ENCODE results near the gene PTPN6.
"Not testable (repeated sequence)": the region's sequence is repeated elsewhere in the genome, so short reads cannot be mapped to it uniquely, and the experiment has no call there.

Gene PTPN6

GRCh38 chr12:6904280-6905276, 46.6 kb upstream of the PTPN6 start, which contains the start of gene LRRC23:
LRRC23 (plus strand) TSS chr12:6904822; CDS start chr12:6905634, 812 bp downstream.
- Histone ChIP-seq H3K9ac (ENCODE audit: low read depth, low read length, poor library complexity, severe bottlenecking) (peak within 1 kb of the TSS; percentile 79), H4K20me1 (ENCODE audit: insufficient read depth, low read length, poor library complexity, severe bottlenecking) (no peaks in the 10 kb centered on the region), H3F3A (ENCODE audit: low read depth) (no peaks in the 10 kb centered on the region; the same call in 1 of the 2 replicates), H3K27me3 (ENCODE audit: insufficient read depth, low read length, poor library complexity, severe bottlenecking) (no peaks in the 10 kb centered on the region), H3K36me3 (ENCODE audit: insufficient read depth, low read length) (no peaks in the 10 kb centered on the region), H3K79me2 (ENCODE audit: insufficient read depth, low read length) (no peaks in the 10 kb centered on the region), H3K9me3 (ENCODE audit: insufficient read depth, low read depth, low read length) (no peaks in the 10 kb centered on the region), H3K4me1 (ENCODE audit: insufficient read depth, low read length, poor library complexity, severe bottlenecking) (peaks cover 30% of the 10 kb centered on the region), H3K4me3 (ENCODE audit: low read length, poor library complexity, severe bottlenecking) (peak within 1 kb of the TSS; percentile 91), H2AFZ (ENCODE audit: low read length) (peak within 1 kb of the TSS; percentile 82), H3K4me2 (ENCODE audit: low read depth, low read length, poor library complexity, severe bottlenecking) (peak within 1 kb of the TSS; percentile 78), H3K9me2 (replicated peaks; ENCODE audit: low read depth, low read length) (no peaks in the 10 kb centered on the region)
- no peak for TF ChIP-seq CTCF (conservative IDR thresholded peaks at IDR 0.05; ENCODE audit: low read length)
- TF ChIP-seq EZH2phosphoT487 (IDR thresholded peaks at IDR 0.05; ENCODE audit: borderline replicate concordance), result no peak

- Histone ChIP-seq H3K4me3 (ENCODE audit: low read length, poor library complexity, severe bottlenecking) (peak overlapping the region; percentile 91), H3K9me3 (ENCODE audit: insufficient read depth, low read depth, low read length) (no peaks in the 10 kb centered on the region), H3K9ac (ENCODE audit: low read depth, low read length, poor library complexity, severe bottlenecking) (peak overlapping the region; percentile 79), H3K9me2 (replicated peaks; ENCODE audit: low read depth, low read length) (no peaks in the 10 kb centered on the region), H3K27me3 (ENCODE audit: insufficient read depth, low read length, poor library complexity, severe bottlenecking) (no peaks in the 10 kb centered on the region), H3K4me2 (ENCODE audit: low read depth, low read length, poor library complexity, severe bottlenecking) (peak overlapping the region; percentile 78), H3K4me1 (ENCODE audit: insufficient read depth, low read length, poor library complexity, severe bottlenecking) (peaks cover 22% of the 10 kb centered on the region), H3F3A (ENCODE audit: low read depth) (no peaks in the 10 kb centered on the region; the same call in 1 of the 2 replicates), H3K79me2 (ENCODE audit: insufficient read depth, low read length) (no peaks in the 10 kb centered on the region), H3K36me3 (ENCODE audit: insufficient read depth, low read length) (no peaks in the 10 kb centered on the region), H2AFZ (ENCODE audit: low read length) (no peak overlapping the region), H4K20me1 (ENCODE audit: insufficient read depth, low read length, poor library complexity, severe bottlenecking) (no peaks in the 10 kb centered on the region)
- TF ChIP-seq EZH2phosphoT487 (IDR thresholded peaks at IDR 0.05; ENCODE audit: borderline replicate concordance) (no peak), CTCF (conservative IDR thresholded peaks at IDR 0.05; ENCODE audit: low read length) (no peak)
Observed at GRCh38 chr12:6905414-6906040, 45.6 kb upstream of the PTPN6 start.

- H3K27me3 ChIP-seq (ENCODE audit: insufficient read depth, low read length, poor library complexity, severe bottlenecking); H3K36me3 ChIP-seq (ENCODE audit: insufficient read depth, low read length); H3K4me2 ChIP-seq (ENCODE audit: low read depth, low read length, poor library complexity, severe bottlenecking); H3K9me3 ChIP-seq (ENCODE audit: insufficient read depth, low read depth, low read length); H3K9ac ChIP-seq (ENCODE audit: low read depth, low read length, poor library complexity, severe bottlenecking); H3K9me2 ChIP-seq (replicated peaks; ENCODE audit: low read depth, low read length); H4K20me1 ChIP-seq (ENCODE audit: insufficient read depth, low read length, poor library complexity, severe bottlenecking); H2AFZ ChIP-seq (ENCODE audit: low read length); H3K79me2 ChIP-seq (ENCODE audit: insufficient read depth, low read length); H3F3A ChIP-seq (ENCODE audit: low read depth); H3K4me3 ChIP-seq (ENCODE audit: low read length, poor library complexity, severe bottlenecking): not testable (repeated sequence)
- H3K4me1 ChIP-seq (ENCODE audit: insufficient read depth, low read length, poor library complexity, severe bottlenecking), result peaks cover 23% of the 10 kb centered on the region
Observed at GRCh38 chr12:6908141-6908540, 43.0 kb upstream of the PTPN6 start.

All from Loucy (cell line).